ENCODE data around the gene TCF4.
A peak's percentile ranks its signal among the peaks of the same experiment; 100 is the strongest.

The TCF4 gene

GRCh38 chr18:55477860-55478581 lies 110.0 kb downstream of the TCF4 start:
- ChIA-PET CTCF (interaction anchor here (1.0 to 1.6 kb wide), 6 partner anchors 10 to 304 kb away, joined by 3 to 6 read pairs (median 4); no protein-coding TSS in a partner anchor), POLR2A (interaction anchor here (1.0 kb wide), 1 partner anchor 50 kb away, joined by 3 read pairs; no protein-coding TSS in a partner anchor)
- no peak for DNase-seq (ENCODE audit: low read depth, low spot score)
- H3K4me3 ChIP-seq (ENCODE audit: low read depth, low read length): peak overlapping the region; percentile 32
- TF ChIP-seq, protein P1, sequence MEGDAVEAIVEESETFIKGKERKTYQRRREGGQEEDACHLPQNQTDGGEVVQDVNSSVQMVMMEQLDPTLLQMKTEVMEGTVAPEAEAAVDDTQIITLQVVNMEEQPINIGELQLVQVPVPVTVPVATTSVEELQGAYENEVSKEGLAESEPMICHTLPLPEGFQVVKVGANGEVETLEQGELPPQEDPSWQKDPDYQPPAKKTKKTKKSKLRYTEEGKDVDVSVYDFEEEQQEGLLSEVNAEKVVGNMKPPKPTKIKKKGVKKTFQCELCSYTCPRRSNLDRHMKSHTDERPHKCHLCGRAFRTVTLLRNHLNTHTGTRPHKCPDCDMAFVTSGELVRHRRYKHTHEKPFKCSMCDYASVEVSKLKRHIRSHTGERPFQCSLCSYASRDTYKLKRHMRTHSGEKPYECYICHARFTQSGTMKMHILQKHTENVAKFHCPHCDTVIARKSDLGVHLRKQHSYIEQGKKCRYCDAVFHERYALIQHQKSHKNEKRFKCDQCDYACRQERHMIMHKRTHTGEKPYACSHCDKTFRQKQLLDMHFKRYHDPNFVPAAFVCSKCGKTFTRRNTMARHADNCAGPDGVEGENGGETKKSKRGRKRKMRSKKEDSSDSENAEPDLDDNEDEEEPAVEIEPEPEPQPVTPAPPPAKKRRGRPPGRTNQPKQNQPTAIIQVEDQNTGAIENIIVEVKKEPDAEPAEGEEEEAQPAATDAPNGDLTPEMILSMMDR (IDR thresholded peaks at IDR 0.05; ENCODE audit: insufficient read depth, low read length, missing control alignments): no peak

DNA sequence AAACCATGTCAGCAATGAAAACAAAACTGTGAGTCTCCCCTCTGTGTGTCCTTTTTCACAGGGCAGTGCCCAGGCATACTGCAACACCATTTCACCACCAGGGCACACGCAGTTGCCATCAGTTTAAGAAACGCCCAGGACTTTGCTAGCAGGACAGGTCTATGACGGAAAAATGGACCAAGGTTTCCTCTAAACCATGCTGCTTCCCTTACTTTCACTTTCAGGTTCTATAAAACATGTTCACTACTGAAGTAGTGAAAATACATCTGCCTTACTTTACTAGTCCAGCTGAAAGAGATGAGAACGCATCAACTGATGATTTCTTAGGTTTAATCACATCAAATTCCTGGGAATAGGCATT lies 110.5 kb downstream of the TCF4 start:
- POLR2A ChIA-PET: no interaction called here
- DNase-seq (ENCODE audit: low read depth, low spot score): no peak
- H3K4me3 ChIP-seq (ENCODE audit: low read depth, low read length): peak overlapping the region; percentile 32
- TF ChIP-seq, protein P1 (IDR thresholded peaks at IDR 0.05; ENCODE audit: insufficient read depth, low read length, missing control alignments): peak; percentile 7
- CTCF ChIA-PET: interaction anchor here (1.0 to 1.6 kb wide), 5 partner anchors 11 to 305 kb away, joined by 3 to 6 read pairs (median 4); no protein-coding TSS in a partner anchor

DNA sequence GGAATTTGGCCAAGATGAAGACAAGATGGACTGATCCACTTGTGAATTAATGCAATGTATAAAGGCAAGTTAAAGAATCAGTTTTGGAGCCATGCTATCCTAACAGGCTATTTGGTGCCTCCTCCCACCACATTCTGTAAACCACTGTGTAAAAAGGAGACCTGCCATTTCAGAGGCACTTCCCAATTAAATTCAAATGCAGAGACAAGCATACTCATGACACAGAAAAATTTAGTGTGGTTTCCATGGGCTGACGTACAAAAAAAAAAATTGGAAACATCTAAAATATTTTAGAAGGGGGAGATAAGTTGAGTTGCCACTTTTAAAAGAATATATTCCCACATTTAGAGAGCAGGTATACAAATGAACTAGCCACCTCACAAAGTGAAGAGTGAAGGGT lies 112.1 kb downstream of the TCF4 start:
- no peak overlapping the region for H3K4me3 ChIP-seq (ENCODE audit: low read depth, low read length)
- CTCF ChIA-PET: no interaction called here
- DNase-seq (ENCODE audit: low read depth, low spot score): no peak
- POLR2A ChIA-PET: no interaction called here
- TF ChIP-seq, protein P1 (IDR thresholded peaks at IDR 0.05; ENCODE audit: insufficient read depth, low read length, missing control alignments): no peak

DNA sequence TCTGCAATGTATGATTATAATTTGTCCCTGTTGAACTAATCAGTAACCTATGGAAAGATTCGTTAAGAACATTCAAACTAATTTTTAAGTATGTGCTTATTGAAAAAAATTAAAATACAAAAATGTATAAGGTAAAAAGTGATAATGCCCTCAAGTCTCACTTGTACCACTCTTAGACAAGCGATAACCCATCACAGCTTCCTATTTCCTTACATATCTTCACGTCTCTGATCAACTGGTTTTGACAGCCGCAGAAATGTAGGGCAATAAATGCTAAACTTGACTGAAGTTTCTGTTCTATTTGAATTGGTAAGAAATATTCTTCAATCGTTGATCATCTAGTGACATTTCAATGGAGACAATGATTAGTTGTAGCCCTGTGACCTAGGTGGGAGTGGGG lies 112.5 kb downstream of the TCF4 start:
- CTCF ChIA-PET: no interaction called here
- H3K4me3 ChIP-seq (ENCODE audit: low read depth, low read length): no peak overlapping the region
- DNase-seq (ENCODE audit: low read depth, low spot score): no peak
- TF ChIP-seq, protein P1 (IDR thresholded peaks at IDR 0.05; ENCODE audit: insufficient read depth, low read length, missing control alignments): no peak
- POLR2A ChIA-PET: no interaction called here

DNA sequence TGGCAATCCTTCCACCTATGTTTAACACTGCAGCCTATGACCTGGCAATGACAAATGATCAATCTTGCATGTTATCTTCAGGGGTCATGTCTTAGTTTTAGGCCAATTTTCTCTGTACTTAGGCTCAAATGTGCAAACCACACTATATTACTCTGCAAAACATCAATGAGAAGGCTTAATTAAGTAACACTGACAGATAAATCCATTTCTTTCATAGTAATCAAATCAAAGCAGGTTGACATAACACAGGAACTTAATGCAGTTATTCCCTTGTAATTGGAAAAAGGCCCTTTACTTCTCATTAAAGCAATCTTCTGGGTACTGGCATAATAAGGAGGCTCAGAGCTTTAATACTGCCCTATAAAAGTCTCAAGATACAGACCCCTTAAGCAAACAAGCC lies 114.4 kb downstream of the TCF4 start:
- POLR2A ChIA-PET: no interaction called here
- TF ChIP-seq, protein P1 (IDR thresholded peaks at IDR 0.05; ENCODE audit: insufficient read depth, low read length, missing control alignments): no peak
- no peak overlapping the region for H3K4me3 ChIP-seq (ENCODE audit: low read depth, low read length)
- no peak for DNase-seq (ENCODE audit: low read depth, low spot score)
- CTCF ChIA-PET: no interaction called here

DNA sequence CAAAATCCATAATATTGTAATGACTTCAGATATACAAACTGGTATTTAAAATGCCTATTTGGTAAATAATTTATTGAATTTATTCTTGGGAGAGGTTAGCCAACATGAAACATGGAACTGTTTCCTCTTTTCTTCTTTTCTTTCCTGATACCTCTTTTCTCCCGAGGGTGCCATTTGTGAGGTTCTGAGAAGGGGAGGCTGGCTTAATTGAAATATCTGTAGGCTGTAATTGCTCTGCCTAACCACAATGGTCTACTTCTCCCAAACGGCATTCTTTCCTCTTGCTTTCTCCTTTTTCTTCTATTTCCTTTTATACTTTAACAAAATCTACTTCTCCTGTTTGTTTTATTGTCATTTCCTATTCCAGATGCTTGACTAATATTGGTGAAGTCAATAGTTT lies 114.9 kb downstream of the TCF4 start:
- ChIA-PET CTCF (no interaction called here), POLR2A (no interaction called here)
- no peak overlapping the region for H3K4me3 ChIP-seq (ENCODE audit: low read depth, low read length)
- DNase-seq (ENCODE audit: low read depth, low spot score): no peak
- TF ChIP-seq, protein P1 (IDR thresholded peaks at IDR 0.05; ENCODE audit: insufficient read depth, low read length, missing control alignments): no peak
